GM21526 (cell line): ENCODE measurements around the gene PACC1.
"Not testable (repeated sequence)": the region's sequence is repeated elsewhere in the genome, so short reads cannot be mapped to it uniquely, and the experiment has no call there.

Experiments
- ATAC-seq: cut with Tn5 transposase; IDR thresholded peaks from one replicate; pipeline ENCODE4 v1.9.1; 2021; ENCODE audit warnings: moderate library complexity; ENCODE audit not compliant: unreplicated experiment, low FRiP score

Gene PACC1

GRCh38 chr1:212346601-212347000, 68.1 kb downstream of the PACC1 start:
- ATAC-seq = no peak

DNA sequence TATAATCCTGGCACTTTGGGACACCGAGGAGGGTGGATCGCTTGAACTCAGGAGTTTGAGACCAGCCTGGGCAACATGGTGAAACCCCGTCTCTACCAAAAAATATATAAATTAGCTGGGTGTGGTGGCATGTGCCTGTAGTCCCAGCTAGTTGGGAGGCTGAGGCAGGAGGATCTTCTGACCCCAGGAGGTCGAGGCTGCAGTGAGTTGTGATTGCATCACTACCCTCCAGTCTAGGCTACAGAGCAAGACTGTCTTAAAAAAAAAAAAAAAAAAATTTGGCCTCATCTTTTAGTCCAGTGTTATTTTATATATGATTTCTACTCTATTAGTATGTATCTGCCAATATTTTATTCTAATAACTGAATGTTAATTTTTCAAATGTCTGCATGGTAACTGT, 69.8 kb downstream of the PACC1 start:
- no peak for ATAC-seq

DNA sequence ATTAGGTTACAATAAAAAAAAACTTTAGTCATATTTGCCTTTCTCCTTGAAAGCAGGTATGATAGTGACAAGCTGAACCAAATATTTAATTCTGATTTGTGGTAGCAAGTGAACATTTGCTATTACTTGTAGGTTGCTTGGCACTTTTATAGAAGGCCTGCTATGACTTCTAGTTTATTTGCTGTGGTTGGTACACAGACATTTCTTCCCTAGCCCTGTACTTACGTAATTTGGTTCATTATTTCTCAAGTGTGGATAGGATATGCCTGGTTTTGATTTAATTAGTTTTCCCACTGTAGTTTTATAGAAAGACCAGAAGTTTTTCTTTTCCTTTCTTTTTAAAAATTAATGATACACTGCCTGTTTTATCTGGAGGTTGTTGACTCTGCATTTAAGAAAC, 73.6 kb downstream of the PACC1 start:
- ATAC-seq = no peak

DNA sequence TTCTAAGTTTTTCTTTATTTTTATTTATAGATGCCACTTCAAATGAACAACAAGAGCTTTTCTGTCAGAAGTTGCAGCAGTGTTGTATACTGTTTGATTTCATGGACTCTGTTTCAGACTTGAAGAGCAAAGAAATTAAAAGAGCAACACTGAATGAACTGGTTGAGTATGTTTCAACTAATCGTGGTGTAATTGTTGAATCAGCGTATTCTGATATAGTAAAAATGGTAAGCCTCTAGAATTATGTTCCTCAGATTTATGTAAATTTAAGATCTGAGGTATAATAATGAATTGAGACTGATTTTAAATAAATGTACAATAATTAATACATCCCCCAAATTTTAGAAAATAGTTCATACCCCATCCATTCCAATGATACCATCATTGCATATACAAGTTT, 85.6 kb downstream of the PACC1 start:
- ATAC-seq = no peak

DNA sequence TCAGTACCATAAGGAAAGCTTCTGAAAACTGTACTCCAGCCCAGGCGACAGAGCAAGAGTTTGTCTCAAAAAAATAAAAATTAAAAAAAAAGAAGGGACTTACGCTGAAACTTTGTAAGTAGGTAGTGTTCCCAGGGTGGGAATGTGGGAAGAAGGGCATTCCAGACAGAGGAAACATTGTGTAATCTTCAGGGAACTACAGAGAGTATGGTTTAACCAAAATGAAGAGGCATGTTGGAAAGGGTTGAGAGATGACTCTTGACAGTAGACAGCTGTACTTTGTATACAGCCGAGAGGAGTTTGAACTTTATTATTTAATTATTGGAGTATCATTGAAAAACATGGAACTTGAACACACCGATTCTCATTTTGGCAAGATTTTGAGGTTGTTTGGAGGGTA, 86.4 kb downstream of the PACC1 start:
- no peak for ATAC-seq

DNA sequence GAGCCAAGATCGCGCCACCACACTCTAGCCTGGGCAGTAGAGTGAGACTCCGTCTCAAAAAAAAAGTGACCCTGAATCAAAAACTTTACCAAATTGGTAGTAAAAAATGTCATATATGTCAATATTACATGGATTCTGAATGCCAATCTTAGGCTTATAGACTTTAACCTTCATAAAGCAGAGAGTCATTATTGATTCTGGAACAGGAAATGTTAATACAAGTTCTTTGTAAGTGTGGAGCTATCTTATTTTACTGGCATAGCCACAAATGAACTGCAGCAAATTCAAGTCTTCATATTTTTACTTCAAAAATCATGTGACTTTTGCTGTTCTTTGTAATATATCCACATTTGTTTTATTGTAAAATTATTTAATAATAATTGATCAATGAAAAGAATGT, 88.1 kb downstream of the PACC1 start:
- ATAC-seq = no peak

DNA sequence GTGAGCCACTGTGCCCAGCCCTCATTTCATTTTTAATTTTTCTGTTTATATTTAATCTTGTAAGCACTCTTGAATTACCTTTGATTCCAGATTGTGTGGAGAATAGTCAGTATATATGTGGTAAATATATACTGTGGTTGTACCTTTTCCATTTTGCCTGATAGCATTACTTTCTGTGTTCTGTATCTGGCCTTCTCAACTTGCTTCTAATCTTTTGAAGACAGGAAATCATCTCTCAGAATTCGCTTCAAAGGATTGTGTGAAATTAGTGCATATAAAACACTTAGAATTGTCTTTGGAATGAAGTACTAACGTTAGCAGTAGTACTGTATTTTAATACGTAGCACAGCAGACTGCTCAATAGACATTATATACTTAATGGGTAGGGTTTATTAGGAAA, 91.6 kb downstream of the PACC1 start:
- ATAC-seq = no peak

GRCh38 chr1:212321031-212321430, 93.7 kb downstream of the PACC1 start:
- ATAC-seq = not testable (repeated sequence)

DNA sequence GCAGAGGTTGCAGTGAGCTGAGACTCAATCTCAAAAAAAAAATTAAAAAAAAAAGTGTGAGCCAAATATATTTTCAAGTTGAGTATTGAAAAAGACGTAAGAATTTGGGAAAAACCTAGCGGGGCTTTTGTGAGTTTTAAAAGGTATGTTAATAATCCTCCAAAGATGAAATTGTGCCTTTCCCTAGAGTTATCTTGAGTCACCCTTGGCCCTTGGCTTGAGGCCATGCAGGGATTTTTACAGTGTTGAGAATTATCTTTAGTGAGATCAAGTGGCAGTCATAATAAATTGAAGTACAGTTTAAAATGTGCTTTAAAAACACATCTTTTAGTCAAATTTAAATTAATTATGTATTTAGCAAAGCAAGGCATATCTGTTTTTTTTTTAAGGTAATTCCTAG, 96.8 kb downstream of the PACC1 start:
- ATAC-seq = no peak

DNA sequence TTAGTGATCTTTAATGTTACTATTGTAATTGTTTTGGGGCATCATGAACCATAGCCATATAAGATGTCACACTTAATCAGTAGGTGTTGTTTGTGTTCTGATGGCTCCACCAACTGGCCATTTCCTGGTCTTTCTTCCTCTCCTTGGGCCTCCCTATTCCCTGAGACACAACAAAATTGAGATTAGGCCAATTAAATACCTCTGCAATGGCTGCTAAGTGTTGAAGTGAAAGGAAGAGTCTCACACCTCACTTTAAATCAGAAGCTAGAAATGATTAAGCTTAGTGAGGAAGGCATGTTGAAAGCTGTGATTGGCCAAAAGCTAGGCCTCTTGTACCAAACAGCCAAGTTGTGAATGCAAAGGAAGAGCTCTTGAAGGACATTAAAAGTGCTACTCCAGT, 98.8 kb downstream of the PACC1 start:
- no peak for ATAC-seq

DNA sequence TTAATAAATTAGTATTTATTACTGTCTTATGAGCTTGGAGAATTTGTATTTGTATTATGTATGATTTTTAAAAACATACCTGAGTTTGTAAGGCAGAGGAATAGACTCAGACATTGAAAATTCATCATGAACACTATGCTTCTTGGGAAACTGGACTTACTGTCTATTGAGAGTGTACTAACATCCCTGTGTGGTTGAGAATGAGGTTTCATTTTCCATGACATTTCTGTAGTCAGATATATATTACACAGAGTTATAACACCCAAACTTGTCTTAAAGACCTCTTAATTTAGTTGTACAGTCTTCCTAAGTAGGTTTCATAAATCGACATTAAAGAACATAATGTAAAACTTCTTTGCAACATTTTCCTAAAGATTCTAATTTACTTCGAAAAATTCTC, 99.5 kb downstream of the PACC1 start:
- ATAC-seq = no peak
